K562 (cell line): ENCODE results near the gene C17orf114.

Experiments
- CCAR2 ChIP-seq: fragments of 200-400 bp; formaldehyde crosslinking; IDR thresholded peaks from 2 replicates; pipeline ENCODE4 v1.6.1; 2017; ENCODE audit warnings: mild to moderate bottlenecking, low read depth, low read length
- CTCF ChIP-seq, 3 experiments: IDR thresholded peaks in 2 of 3; conservative IDR thresholded peaks in 1 of 3; 2 replicates each; pipeline ENCODE4 v1.5.1; 2011 to 2012; ENCODE audit warnings: low read length in 3 of 3, mild to moderate bottlenecking in 3 of 3, control low read depth in 2 of 3, improper control_type of control experiment in 1 of 3, inconsistent platforms in 1 of 3, low read depth in 1 of 3, mixed read lengths in 1 of 3, moderate library complexity in 1 of 3; ENCODE audit not compliant: insufficient read depth in 2 of 3
- GTF2A2 ChIP-seq: IDR thresholded peaks from 2 replicates; pipeline ENCODE4 v1.6.1; 2016; ENCODE audit warnings: mild to moderate bottlenecking, missing genetic modification characterization, missing compliant biosample characterization
- HDAC1 ChIP-seq, 2 experiments: fragments of 450-650 bp; IDR thresholded peaks; 2 replicates each; pipeline ENCODE4 v1.6.1; 2016 to 2017; ENCODE audit warnings: inconsistent platforms in 1 of 2, mild to moderate bottlenecking in 1 of 2, moderate library complexity in 1 of 2
- JUND ChIP-seq, 2 experiments: IDR thresholded peaks; 2 replicates in 1 of 2; 3 replicates in 1 of 2; pipeline ENCODE4 v1.6.1; 2011; ENCODE audit warnings: borderline replicate concordance in 2 of 2, low read depth in 2 of 2, low read length in 2 of 2, improper control_type of control experiment in 1 of 2, missing biosample characterization in 1 of 2, missing genetic modification characterization in 1 of 2, missing genetic modification reagents in 1 of 2
- KAT7 ChIP-seq: sonication (generic); formaldehyde crosslinking; IDR thresholded peaks from 2 replicates; pipeline ENCODE4 v1.8.0; 2022; ENCODE audit warnings: missing genetic modification reagents, mild to moderate bottlenecking, borderline replicate concordance
- LCOR ChIP-seq: sonication (generic); formaldehyde crosslinking; IDR thresholded peaks from 2 replicates; pipeline ENCODE4 v1.8.0; 2022; ENCODE audit warnings: mild to moderate bottlenecking, missing genetic modification reagents
- NR2C2 ChIP-seq, 2 experiments: fragments of 200-800 bp in 1 of 2; sonication (Bioruptor generic) in 1 of 2; sonication (generic) in 1 of 2; formaldehyde crosslinking in 1 of 2; IDR thresholded peaks; 2 replicates each; pipeline versions ENCODE4 v1.6.1 to v1.8.0; 2016 to 2022; ENCODE audit warnings: mild to moderate bottlenecking in 1 of 2, missing compliant biosample characterization in 1 of 2, missing genetic modification characterization in 1 of 2, missing genetic modification reagents in 1 of 2
- PML ChIP-seq: IDR thresholded peaks from 2 replicates; pipeline ENCODE4 v1.6.1; 2012; ENCODE audit warnings: low read length, inconsistent platforms
- RBM34 ChIP-seq: fragments of 200-400 bp; formaldehyde crosslinking; IDR thresholded peaks from 2 replicates; pipeline ENCODE4 v1.6.1; 2018; ENCODE audit warnings: low read length, borderline replicate concordance; ENCODE audit not compliant: insufficient read depth
- SETDB1 ChIP-seq: IDR thresholded peaks from one replicate; pipeline ENCODE4 v1.6.1; 2012; ENCODE audit warnings: low read length, control low read depth, inconsistent platforms
- U2AF1 ChIP-seq: fragments of 200-400 bp; formaldehyde crosslinking; optimal IDR thresholded peaks from 2 replicates; pipeline ENCODE3; 2017; ENCODE audit warnings: mild to moderate bottlenecking, low read depth, low read length, moderate library complexity
- XRCC3 ChIP-seq: fragments of 450-650 bp; IDR thresholded peaks from 2 replicates; pipeline ENCODE4 v1.6.1; 2017; ENCODE audit warnings: mild to moderate bottlenecking, moderate library complexity
- ZFP36 ChIP-seq: fragments of 150-350 bp; IDR thresholded peaks from 2 replicates; pipeline ENCODE4 v1.6.1; 2018; ENCODE audit warnings: low read length, low read depth; ENCODE audit not compliant: partially characterized antibody
- ZMIZ1 ChIP-seq, 2 experiments: fragments of 150-350 bp in 1 of 2; IDR thresholded peaks; 2 replicates each; pipeline ENCODE4 v1.6.1; 2012 to 2016; ENCODE audit warnings: low read depth in 2 of 2, low read length in 2 of 2, mild to moderate bottlenecking in 1 of 2, moderate library complexity in 1 of 2
- ZNF311 ChIP-seq: fragments of 250-450 bp; sonication (Bioruptor Pico); IDR thresholded peaks from 2 replicates; pipeline ENCODE4 v1.4.0; 2020; ENCODE audit warnings: mild to moderate bottlenecking, moderate library complexity
- ZNF436 ChIP-seq: fragments of 250-450, 450-650 bp; sonication (Bioruptor Pico); formaldehyde crosslinking; IDR thresholded peaks from 2 replicates; pipeline ENCODE4 v1.7.0; 2020; ENCODE audit warnings: mild to moderate bottlenecking
- ZNF445 ChIP-seq: fragments of 250-450 bp; sonication (Bioruptor Pico); IDR thresholded peaks from 2 replicates; pipeline ENCODE4 v1.4.0; 2020; ENCODE audit warnings: low read depth, mild to moderate bottlenecking, moderate library complexity
- TF ChIP-seq, protein P1 (sequence below): IDR thresholded peaks from 3 replicates; pipeline ENCODE4 v1.6.1; 2011; ENCODE audit warnings: borderline replicate concordance, mild to moderate bottlenecking, moderate library complexity; ENCODE audit not compliant: insufficient read length; ENCODE audit errors: extremely low read depth

Gene C17orf114

DNA sequence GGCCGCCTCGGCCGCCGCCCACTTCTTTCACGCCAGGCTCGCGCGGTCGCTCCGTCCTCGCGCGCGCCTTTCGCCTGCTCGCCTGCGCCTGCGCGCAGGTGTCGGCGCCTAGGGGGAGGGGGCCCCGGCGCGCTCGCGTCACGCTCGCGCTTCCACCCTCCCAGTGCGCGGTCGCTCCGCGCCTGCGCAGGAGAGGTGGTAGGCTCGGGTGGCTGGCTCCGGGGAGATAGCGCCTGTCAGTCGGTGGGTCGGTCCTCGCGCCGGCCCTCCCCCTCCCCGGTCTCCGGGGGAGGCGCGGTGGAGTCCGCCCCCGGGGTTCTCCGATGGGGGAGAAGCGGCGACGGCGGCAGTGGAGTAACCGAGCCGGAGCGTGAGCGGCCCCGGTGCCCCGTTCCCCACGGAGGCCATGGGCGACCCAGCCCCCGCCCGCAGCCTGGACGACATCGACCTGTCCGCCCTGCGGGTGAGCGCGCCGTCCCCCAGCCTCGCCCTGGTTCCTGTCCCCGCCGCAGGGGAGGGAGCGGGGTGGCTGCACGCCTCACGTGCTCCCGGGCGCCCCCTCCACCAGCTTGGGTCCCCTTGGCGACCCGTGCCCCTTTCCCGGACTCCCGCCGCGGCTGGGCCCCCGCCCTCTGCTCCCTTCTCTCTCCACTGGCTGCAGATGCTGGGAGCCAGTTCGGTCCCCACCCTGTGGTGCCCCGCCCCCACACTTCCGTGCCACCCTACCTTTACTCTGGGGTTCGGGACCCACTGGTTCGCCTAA lies 31.2 kb upstream of the C17orf114 start, which contains the start of gene MINK1 (continued):
- TF ChIP-seq NR2C2 (CRISPR knock-in tag; IDR thresholded peaks at IDR 0.05) (no peak), NR2C2 (tag; IDR thresholded peaks at IDR 0.05) (no peak), CTCF (IDR thresholded peaks at IDR 0.05 in 2 of 3, conservative IDR thresholded peaks at IDR 0.05 in 1 of 3; ENCODE audit: insufficient read depth in 2 of 3, low read depth in 1 of 3, low read length in 3 of 3) (no peak), CCAR2 (no peak), ZNF311 (CRISPR knock-in tag) (no peak), HDAC1 (IDR thresholded peaks at IDR 0.05) (peak in 1 of 2 experiments; percentile 52; a peak in 2 of 4 replicates), KAT7 (CRISPR knock-in tag) (no peak), XRCC3 (no peak), ZNF445 (CRISPR knock-in tag) (no peak), RBM34 (no peak), ZMIZ1 (IDR thresholded peaks at IDR 0.05; ENCODE audit: low read depth in 2 of 2, low read length in 2 of 2) (no peak), SETDB1 (no peak), U2AF1 (no peak), GTF2A2 (no peak), PML (no peak), ZNF436 (no peak), JUND (IDR thresholded peaks at IDR 0.05; ENCODE audit: borderline replicate concordance, low read depth, low read length) (no peak), JUND (tag; IDR thresholded peaks at IDR 0.05; ENCODE audit: borderline replicate concordance, low read depth, low read length) (no peak), ZFP36 (no peak), LCOR (CRISPR knock-in tag) (no peak)
- TF ChIP-seq, protein P1, sequence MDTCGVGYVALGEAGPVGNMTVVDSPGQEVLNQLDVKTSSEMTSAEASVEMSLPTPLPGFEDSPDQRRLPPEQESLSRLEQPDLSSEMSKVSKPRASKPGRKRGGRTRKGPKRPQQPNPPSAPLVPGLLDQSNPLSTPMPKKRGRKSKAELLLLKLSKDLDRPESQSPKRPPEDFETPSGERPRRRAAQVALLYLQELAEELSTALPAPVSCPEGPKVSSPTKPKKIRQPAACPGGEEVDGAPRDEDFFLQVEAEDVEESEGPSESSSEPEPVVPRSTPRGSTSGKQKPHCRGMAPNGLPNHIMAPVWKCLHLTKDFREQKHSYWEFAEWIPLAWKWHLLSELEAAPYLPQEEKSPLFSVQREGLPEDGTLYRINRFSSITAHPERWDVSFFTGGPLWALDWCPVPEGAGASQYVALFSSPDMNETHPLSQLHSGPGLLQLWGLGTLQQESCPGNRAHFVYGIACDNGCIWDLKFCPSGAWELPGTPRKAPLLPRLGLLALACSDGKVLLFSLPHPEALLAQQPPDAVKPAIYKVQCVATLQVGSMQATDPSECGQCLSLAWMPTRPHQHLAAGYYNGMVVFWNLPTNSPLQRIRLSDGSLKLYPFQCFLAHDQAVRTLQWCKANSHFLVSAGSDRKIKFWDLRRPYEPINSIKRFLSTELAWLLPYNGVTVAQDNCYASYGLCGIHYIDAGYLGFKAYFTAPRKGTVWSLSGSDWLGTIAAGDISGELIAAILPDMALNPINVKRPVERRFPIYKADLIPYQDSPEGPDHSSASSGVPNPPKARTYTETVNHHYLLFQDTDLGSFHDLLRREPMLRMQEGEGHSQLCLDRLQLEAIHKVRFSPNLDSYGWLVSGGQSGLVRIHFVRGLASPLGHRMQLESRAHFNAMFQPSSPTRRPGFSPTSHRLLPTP: no peak
